GM20431 (cell line): Measurements from ENCODE around the gene DENND6B.

Experiments
- in situ Hi-C: fragments of 300-500 bp; cut with MseI, MboI; formaldehyde crosslinking; loops from one replicate; pipeline ENCODE4 v1.15.0; 2020; ENCODE audit warnings: low sequenced_read_pairs; ENCODE audit not compliant: unreplicated experiment

Gene DENND6B

DNA sequence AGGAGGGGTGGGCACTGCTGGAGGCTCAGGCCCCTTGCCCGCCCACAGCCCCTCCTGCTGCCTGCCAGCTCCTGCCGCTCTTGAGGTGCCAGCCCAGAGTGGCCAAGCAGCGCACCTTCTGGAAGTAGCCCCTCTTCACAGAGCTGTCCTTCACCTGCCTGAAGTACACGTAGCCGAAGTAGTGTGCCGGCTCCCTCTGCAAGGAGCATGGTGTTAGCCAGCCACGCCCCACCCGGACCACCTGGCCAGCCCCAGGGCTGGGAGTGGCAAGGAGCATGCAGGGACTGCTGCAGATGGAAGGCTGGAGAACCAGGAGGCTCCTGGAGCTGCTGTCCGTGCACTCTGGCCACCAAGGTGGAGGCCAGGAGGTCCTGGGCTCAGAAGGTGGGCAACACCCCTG, 9.6 kb downstream of the DENND6B start:
- in situ Hi-C loops: no loop called here

- in situ Hi-C loops: no loop called here
These were observed 10.4 kb downstream of the DENND6B start for GRCh38 chr22:50316114-50317065.

DNA sequence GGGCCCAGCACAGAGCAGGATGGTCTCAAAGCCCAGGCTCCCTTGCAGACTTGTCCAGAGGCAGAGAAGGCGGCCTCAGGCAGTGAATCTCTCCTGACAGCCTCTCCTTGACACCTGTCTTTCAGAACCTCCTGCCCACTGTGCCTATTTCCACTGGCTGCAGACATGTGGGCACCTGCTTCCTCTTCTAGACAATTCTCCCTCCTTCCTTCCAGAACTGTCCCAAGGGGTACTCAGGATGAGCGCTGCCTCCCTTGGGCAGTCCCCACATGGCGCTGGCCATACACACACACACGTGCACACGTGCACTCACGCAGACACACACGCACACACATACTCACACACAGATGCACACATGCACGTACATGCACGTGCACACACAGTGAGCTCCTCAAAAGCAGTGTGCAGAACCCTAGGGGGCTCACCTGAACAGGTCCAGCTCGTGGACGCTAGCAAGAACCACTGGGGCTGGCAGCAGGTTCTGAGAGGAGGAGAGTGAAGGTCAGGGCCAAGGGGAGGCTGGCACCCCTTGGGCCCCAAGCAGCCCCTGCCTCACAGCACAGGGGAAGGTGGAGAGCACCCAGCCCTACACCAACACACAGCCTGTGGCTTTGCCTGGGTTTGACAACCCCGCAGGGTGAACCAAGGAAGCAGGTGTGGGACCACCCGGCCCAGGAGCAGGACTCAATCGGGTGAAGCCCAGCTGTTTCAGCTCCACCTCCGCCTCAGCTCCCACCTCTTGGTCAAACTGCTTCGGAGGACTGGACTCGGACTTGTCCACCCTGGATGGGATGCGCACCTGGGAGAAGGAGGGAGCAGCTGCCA, 11.3 kb downstream of the DENND6B start:
- in situ Hi-C loops: no loop called here

DNA sequence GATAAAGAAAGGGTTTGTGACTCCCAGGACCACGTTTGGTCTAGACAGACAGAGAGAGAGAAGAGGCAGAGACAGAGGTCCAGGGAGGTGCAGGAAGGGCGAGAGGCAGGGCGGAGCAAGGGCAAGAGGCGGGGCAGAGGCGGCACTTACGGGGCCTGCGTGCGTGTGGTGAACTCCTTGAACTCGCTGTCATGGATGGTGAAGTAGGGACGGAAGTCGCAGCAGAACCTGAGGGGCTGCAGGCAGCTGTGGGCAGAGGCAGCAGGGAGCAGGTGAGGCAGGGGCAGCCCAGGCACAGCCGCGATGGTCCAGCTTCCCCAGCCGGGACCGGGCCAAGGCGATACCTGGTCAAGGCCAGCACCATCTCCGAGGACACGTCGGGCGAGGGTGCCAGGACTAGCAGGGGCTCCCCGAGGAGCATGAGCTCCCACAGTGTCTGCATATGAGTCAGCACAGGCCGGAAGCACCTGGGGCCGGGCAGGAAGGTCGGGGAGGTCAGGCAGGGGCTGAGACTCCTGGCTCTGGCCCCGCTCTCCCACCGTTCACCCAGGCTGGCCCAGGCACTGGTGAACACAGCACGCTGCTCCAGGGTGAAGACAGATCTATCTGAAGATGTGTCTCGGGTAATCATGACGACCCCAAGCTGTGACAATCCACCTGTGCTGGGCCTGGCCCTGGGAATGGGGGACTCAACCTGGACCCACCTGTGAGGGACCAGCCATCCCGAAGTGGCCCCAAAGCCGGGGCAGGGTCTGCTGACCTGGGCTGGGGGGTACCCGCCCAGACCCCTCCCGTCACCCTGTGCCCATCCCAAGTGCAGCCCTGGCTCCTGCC, 12.1 kb downstream of the DENND6B start:
- in situ Hi-C loops: no loop called here

- in situ Hi-C loops: no loop called here
These were observed 12.7 kb downstream of the DENND6B start for GRCh38 chr22:50314081-50314454.

DNA sequence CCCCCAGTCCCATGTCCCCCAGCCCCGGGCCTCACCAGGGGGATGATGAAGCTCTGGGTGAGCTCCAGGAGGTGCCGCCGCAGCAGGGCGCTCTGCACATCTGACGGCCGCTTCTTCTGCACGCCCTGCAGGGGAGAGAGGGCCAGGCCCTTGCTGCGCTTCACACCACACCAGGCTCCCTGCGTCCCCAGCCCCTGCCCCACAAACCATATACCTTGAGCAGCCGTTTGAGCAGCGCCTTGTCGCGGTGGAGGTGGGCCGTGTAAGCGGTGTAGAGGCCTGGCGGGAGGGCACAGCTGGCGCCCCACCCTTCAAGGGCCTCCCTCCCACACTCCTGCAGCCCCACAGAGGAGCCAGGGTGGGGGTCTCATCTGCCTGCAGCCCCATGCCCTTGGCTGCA, 13.2 kb downstream of the DENND6B start:
- in situ Hi-C loops: no loop called here

- in situ Hi-C loops: no loop called here
These were observed 13.8 kb downstream of the DENND6B start for GRCh38 chr22:50313021-50313420.

DNA sequence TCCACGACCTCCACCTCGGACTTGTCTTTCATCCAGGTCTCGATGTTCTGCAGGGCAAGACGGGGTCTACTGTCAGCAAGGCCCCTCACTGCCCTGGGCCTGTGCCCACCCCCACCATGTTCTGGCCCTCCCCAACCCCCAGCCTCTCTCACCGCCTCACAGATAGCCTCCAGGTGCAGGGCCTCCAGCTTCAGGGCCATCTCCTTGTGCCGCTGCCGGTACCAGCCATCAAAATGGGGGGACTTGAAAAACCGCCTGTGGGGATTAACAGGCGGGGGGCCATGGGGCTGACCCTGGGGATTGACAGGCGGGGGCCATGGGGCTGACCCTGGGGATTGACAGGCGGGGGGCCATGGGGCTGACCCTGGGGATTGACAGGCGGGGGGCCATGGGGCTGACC, 14.4 kb downstream of the DENND6B start:
- in situ Hi-C loops: no loop called here

GRCh38 chr22:50311606-50312351, 15.0 kb downstream of the DENND6B start:
- in situ Hi-C loops: no loop called here

DNA sequence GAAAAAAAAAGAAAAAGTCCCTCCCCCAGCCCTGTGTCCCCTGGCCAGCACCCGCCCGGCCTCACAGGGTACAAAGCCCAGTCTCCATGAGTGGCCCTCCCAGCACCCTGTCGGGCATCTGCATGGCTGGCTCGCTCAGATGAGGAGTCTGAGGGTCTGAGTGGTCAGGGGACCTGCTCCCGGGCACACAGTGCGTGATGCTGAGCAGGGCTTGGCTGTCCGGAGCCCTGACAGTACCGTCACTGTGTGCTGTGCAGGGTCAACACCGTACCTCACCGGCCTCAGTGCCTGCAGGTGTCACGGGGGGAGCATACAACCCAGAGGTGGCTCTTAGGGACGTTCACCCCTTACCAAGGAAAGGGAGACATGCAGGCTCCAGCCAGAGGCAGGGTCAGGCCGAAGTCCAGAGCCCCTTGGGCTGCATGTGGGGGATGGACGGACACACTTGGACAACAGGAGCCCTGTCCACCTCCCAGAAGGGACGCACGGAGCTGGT, 15.8 kb downstream of the DENND6B start:
- in situ Hi-C loops: no loop called here

DNA sequence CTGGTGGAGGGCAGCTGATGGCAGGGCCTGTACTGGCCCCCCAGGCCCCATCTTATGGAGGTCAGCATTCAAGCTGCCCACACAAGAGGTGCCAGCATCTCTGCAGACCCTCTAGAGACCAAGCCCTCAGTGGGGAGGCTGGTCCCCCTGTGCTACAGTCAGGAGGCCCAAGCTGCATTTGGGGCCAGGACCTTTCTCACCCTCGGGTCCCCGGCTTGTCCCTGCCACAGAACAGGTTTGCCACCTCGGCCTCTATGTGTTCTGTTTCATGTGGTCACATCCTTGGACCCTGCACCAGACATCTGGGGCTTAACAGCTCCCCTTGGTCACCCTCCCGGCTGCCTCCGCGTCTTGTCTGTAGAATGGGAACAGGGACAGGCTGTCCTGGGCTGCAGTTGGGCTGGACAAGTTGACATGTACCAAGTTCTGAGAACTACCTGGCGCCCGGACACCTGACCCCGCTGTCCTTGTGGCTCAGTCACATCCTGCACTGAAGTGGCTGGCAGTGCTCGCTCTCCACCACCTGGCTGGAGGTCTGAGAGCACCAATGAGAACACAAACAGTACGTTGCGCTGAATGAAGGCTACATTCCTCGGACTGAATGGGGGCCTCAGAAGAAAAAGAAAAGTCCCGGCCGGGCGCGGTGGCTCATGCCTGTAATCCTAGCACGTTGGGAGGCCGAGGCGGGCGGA, 16.6 kb downstream of the DENND6B start:
- in situ Hi-C loops: no loop called here

DNA sequence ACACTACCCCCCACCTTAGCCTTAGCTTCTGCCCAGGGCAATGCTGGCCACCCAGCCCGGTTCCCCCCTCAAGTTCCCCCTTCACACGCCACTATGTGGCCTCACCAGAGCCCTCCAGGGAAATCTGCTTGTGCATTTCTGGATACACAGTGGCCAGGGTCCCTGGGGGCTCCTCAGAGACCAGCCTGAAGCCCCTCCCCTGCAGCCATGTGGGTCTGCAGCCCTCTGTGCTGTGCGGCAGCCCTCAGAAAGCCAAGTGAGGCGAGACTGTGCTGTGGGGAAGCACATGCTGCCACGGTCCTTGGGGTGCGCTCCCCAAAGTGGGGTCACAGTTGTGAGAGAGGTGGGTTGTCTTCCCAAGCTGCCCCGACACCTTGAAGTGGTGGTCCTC, 17.2 kb downstream of the DENND6B start:
- in situ Hi-C loops: no loop called here

GRCh38 chr22:50308986-50309600, 17.7 kb downstream of the DENND6B start:
- in situ Hi-C loops: no loop called here

GRCh38 chr22:50308597-50308935, 18.2 kb downstream of the DENND6B start:
- in situ Hi-C loops: no loop called here

- in situ Hi-C loops: no loop called here
These were observed 18.8 kb downstream of the DENND6B start for GRCh38 chr22:50307890-50308596.

DNA sequence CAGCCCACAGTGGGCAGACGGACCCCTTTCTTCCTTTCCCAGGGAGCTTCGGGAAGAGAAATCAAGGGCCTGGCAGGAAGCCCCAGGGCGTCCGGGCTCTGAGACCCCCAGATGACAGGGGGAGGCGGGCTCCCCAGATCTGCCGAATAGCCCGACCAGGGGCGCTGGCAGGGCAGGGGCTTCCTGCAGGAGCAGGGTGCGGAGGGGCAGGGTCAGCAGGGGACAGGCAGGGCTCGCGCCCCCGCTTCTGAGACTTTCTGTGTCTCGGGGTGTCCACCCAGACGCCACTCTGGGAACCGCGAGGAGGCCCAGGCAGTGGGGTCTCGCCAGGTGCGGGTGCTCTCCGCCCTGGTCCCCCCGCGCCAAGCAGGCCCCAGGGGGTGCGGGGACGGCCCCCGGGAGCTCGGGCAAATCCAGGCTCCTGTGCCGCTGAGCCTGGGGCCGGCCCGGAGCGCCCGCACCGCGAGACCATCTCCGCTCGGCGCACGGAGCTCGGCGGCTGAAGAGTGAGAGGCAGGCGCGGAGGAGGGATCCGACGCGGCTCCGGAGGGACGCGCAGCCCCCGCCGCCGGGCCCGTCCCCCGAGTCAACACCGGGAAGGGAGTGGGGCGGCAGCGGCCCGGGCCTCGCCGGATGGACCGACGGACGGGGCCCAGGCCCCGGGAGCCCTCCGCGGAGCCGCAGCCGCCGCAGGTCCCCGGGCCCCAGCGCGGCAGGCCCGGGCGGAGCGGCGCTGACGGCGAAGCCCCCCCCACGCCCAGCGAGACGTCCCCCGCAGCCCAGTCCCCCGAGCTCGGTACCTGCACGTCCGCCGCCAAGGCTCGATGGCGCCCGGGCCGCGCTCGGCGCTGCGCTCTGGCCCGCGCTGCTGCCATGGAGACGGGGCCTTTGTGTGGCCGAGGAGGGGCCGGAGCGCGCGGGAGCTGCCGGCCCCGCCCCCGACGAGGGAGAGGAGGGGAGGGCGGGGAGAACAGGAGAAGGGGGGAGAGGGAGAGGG, 19.8 kb downstream of the DENND6B start, which contains the start of gene PLXNB2:
Gene PLXNB2 (minus strand): TSS at position 894 of the 997 bp plus-strand sequence. CDS start 17,062 bp downstream, outside the sequence.
- in situ Hi-C loops: no loop called here
